Fibroblast of the aortic adventitia (primary cell): ENCODE results near the gene NIT2. TPM values are rescaled to one million over a fixed set of nuclear protein-coding genes. Genes with fewer than 3 reads are reported as not detected.
A peak's percentile ranks its signal among the peaks of the same experiment; 100 is the strongest.

Experiments
- DNase-seq: peaks from one replicate; pipeline ENCODE4 v3.0.0-alpha.2; 2010; ENCODE audit warnings: low read depth
- H3K4me3 ChIP-seq: 2 replicates; pipeline ENCODE4 v1.5.1; 2011; ENCODE audit warnings: low read depth, mild to moderate bottlenecking, control low read depth, low read length, moderate library complexity
- total RNA-seq: library from RNA; depleted of rRNA; stranded (reverse); fragments of >200 nt; gene quantifications from 2 replicates; pipeline ENCODE4 v1.2.3, GENCODE V29; 2012; ENCODE audit warnings: low replicate concordance
- TF ChIP-seq, protein P1 (sequence below): IDR thresholded peaks from 2 replicates; pipeline ENCODE4 v1.5.1; 2011; ENCODE audit warnings: mild to moderate bottlenecking, low read length, control low read depth, inconsistent platforms; ENCODE audit not compliant: insufficient read depth

The NIT2 gene
- total RNA-seq, 1 donor = 27.7 TPM

DNA sequence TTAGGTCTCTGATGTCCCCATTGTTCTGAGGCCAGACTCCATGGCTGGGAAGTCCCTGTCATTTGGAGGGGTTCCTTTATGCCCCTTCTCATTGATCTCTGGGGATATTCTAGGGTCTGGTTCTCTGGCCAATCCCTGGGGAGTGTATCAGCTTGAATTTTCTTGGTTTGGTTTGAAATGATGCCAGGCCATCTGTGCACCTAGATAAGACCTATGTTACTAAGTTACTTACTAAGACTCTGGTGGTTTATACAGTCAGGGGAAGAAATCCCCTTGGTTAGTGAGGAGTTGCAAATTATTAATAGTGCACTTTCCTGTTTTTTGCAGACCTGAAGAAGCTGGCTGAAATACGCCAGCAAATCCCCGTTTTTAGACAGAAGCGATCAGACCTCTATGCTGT lies 20.3 kb downstream of the NIT2 start:
- peak; percentile 51 for DNase-seq
- no peak overlapping the region for H3K4me3 ChIP-seq
- TF ChIP-seq, protein P1, sequence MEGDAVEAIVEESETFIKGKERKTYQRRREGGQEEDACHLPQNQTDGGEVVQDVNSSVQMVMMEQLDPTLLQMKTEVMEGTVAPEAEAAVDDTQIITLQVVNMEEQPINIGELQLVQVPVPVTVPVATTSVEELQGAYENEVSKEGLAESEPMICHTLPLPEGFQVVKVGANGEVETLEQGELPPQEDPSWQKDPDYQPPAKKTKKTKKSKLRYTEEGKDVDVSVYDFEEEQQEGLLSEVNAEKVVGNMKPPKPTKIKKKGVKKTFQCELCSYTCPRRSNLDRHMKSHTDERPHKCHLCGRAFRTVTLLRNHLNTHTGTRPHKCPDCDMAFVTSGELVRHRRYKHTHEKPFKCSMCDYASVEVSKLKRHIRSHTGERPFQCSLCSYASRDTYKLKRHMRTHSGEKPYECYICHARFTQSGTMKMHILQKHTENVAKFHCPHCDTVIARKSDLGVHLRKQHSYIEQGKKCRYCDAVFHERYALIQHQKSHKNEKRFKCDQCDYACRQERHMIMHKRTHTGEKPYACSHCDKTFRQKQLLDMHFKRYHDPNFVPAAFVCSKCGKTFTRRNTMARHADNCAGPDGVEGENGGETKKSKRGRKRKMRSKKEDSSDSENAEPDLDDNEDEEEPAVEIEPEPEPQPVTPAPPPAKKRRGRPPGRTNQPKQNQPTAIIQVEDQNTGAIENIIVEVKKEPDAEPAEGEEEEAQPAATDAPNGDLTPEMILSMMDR = no peak

GRCh38 chr3:100358413-100358812 lies 23.9 kb downstream of the NIT2 start:
- TF ChIP-seq, protein P1 = no peak
- no peak for DNase-seq
- no peak overlapping the region for H3K4me3 ChIP-seq

DNA sequence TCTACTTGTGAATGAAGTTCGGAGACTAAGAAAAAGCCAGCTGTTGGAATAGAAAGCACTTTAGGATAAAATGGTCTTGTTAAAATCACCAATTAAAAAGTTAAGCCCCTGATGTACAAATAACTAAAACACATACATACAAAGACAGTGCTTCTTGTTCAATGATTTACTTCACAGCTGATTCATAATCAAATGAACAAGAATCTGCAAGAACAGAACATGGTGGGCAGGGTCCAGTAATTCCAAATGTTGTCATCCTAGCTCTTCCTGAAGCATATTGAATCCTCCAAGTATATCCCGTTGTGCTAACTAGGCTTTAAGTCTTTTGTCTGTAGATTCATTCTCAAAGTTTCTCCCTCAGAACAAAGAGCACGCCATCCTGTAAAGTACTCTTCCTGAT lies 24.5 kb downstream of the NIT2 start:
- DNase-seq = no peak
- TF ChIP-seq, protein P1 = no peak
- H3K4me3 ChIP-seq = no peak overlapping the region

- H3K4me3 ChIP-seq = no peak overlapping the region
- DNase-seq = no peak
- TF ChIP-seq, protein P1 = no peak
Measured at GRCh38 chr3:100360757-100361496, 26.4 kb downstream of the NIT2 start.

DNA sequence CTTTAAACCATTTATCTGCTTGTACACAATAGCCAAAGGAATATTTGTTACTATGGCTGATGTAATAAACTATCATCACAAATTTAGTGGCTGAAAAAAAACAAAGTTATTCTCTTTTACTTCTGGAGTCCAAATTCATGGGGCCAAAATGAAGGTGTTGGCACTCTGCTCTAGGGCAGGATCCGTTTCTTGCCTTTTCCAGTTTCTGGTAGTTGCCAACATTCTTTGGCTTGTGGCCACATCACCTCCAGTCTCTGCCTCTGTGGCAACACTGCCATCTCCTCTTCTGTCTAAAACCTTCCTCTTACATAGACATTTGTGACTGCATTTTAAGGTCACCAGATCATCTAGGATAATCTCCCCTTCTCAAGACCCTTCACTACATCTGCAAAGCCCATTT lies 27.3 kb downstream of the NIT2 start:
- no peak overlapping the region for H3K4me3 ChIP-seq
- peak; percentile 20 for DNase-seq
- TF ChIP-seq, protein P1 = no peak

GRCh38 chr3:100364421-100364820 lies 29.9 kb downstream of the NIT2 start:
- no peak for DNase-seq
- no peak overlapping the region for H3K4me3 ChIP-seq
- TF ChIP-seq, protein P1 = no peak

DNA sequence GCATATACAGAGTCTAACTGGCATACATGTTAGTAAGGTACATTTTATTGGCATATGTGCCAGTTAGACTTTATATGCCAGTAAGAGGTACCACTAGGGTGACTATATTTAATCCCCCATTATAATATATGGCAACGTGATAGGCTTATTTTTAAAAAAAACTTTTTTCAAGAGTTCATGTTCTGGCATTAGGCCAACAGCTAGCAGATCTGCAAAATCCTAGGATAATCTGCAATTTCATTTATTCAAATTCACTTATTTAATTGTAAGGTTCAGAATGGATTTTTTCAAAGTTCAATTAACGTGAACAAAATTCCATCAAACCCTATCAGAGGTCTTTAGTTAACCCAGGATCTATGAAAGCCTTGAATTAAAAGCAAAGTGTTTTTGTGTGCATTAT lies 31.9 kb downstream of the NIT2 start:
- TF ChIP-seq, protein P1 = no peak
- DNase-seq = no peak
- no peak overlapping the region for H3K4me3 ChIP-seq
